Measurements from ENCODE around the gene ARHGEF7.

DNA sequence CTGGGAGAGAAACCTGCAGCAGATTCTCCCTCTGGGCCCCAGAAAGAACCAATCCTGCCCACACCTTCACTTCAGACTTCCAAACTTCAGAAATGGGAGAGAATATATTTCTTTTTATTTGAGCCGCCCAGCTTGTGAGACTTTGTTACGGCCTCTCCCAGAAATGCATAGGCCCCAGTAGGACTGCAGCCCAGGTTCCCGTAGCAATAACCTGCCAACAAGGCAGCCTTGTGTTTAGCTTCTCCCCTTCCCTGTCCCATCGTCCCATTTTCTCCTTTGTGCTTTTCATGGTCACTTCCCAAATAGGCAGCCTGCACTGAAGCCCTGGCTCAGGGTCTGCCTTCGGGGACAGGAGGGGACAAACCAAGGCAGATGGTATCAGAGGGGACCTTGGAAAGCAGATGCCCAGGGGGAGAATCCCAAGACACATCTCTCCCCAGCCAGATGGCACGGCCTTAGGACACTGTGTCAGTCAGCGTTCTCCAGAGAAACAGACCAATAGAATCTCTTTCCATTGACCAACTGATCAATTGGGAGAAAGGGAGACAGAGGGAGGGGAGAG is 3.7 kb upstream of the ARHGEF7 start:
- TF ChIP-seq, protein P1, sequence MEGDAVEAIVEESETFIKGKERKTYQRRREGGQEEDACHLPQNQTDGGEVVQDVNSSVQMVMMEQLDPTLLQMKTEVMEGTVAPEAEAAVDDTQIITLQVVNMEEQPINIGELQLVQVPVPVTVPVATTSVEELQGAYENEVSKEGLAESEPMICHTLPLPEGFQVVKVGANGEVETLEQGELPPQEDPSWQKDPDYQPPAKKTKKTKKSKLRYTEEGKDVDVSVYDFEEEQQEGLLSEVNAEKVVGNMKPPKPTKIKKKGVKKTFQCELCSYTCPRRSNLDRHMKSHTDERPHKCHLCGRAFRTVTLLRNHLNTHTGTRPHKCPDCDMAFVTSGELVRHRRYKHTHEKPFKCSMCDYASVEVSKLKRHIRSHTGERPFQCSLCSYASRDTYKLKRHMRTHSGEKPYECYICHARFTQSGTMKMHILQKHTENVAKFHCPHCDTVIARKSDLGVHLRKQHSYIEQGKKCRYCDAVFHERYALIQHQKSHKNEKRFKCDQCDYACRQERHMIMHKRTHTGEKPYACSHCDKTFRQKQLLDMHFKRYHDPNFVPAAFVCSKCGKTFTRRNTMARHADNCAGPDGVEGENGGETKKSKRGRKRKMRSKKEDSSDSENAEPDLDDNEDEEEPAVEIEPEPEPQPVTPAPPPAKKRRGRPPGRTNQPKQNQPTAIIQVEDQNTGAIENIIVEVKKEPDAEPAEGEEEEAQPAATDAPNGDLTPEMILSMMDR (IDR thresholded peaks at IDR 0.05; ENCODE audit: insufficient read depth, low read length, poor library complexity, severe bottlenecking): no peak
- TF ChIP-seq EZH2phosphoT487 (conservative IDR thresholded peaks at IDR 0.05; ENCODE audit: low read length): no peak

All from SU-DHL-6 (cell line).